Endothelial cell of umbilical vein (primary cell): ENCODE measurements around the gene PDE7B. TPM values are rescaled to one million over a fixed set of nuclear protein-coding genes. Genes with fewer than 3 reads are reported as not detected.

Experiments
- BruUV-seq: library from RNA; stranded (reverse); fragments of 400-500 nt; replicated peaks from 2 replicates; lab custom pipeline; 2021; lab: Mats Ljungman, UMichigan
- CTCF ChIA-PET: fragments of 300-600, 350-600 bp; sonication (Branson Sonifier 250); formaldehyde crosslinking; loops from one replicate; lab custom pipeline; 2021; ENCODE audit warnings: antibody characterized with exemption, inconsistent platforms; lab: Charles Lee
- POLR2A ChIA-PET: fragments of 300-600, 350-600 bp; sonication (Branson Sonifier 250); formaldehyde crosslinking; loops from one replicate; lab custom pipeline; 2021; ENCODE audit warnings: antibody characterized with exemption, inconsistent platforms; lab: Charles Lee
- DNase-seq: peaks from one replicate; pipeline ENCODE4 v3.0.0-alpha.2; 2011; ENCODE audit warnings: low read depth, low spot score
- FAIRE-seq: peaks from 2 replicates; lab custom pipeline; 2011; peaks lifted over from hg19 to GRCh38; lab: Jason Lieb, UNC
- H2AFZ ChIP-seq: 2 replicates; pipeline ENCODE4 v1.6.0; 2012; ENCODE audit warnings: low read depth, low read length, control low read depth, inconsistent platforms
- H3K27ac ChIP-seq: 2 replicates; pipeline ENCODE4 v1.5.1; 2011; ENCODE audit warnings: low read depth, mild to moderate bottlenecking, control low read depth, low read length, moderate library complexity; ENCODE audit not compliant: insufficient read depth
- H3K27me3 ChIP-seq, 2 experiments: 2 replicates each; pipeline versions ENCODE4 v1.6.0 to v1.6.1; 2011; ENCODE audit warnings: low read length in 2 of 2, mixed read lengths in 1 of 2; ENCODE audit not compliant: control insufficient read depth in 2 of 2, insufficient read depth in 2 of 2
- H3K36me3 ChIP-seq, 2 experiments: 2 replicates in 1 of 2; 3 replicates in 1 of 2; pipeline ENCODE4 v1.5.1; 2011; ENCODE audit warnings: low read length in 2 of 2, mild to moderate bottlenecking in 1 of 2, moderate library complexity in 1 of 2; ENCODE audit not compliant: control insufficient read depth in 2 of 2, insufficient read depth in 2 of 2; ENCODE audit errors: extremely low read depth in 1 of 2
- H3K4me1 ChIP-seq: 3 replicates; pipeline ENCODE4 v1.5.1; 2011; ENCODE audit warnings: mild to moderate bottlenecking, low read length; ENCODE audit not compliant: control insufficient read depth, insufficient read depth; ENCODE audit errors: extremely low read depth
- H3K4me2 ChIP-seq: 2 replicates; pipeline ENCODE4 v1.6.1; 2011; ENCODE audit warnings: low read length, control low read depth, mixed read lengths; ENCODE audit not compliant: insufficient read depth
- H3K4me3 ChIP-seq, 3 experiments: fragments of 200-600 bp in 1 of 3; sonication (generic), shearing (Covaris generic) in 1 of 3; replicated peaks in 1 of 3; 2 replicates each; pipeline ENCODE4 v1.5.1; 2011 to 2016; ENCODE audit warnings: control low read depth in 3 of 3, low read length in 3 of 3, mild to moderate bottlenecking in 2 of 3, inconsistent platforms in 1 of 3, low read depth in 1 of 3, moderate library complexity in 1 of 3; ENCODE audit not compliant: insufficient read depth in 1 of 3
- H3K79me2 ChIP-seq: 2 replicates; pipeline ENCODE4 v1.6.0; 2012; ENCODE audit warnings: low read length, inconsistent platforms; ENCODE audit not compliant: control insufficient read depth, insufficient read depth
- H3K9ac ChIP-seq: replicated peaks from 2 replicates; pipeline ENCODE3; 2011; ENCODE audit warnings: low read length, control low read depth; ENCODE audit not compliant: insufficient read depth; ENCODE audit errors: extremely low read depth
- H3K9me1 ChIP-seq: replicated peaks from 3 replicates; pipeline ENCODE4 v1.6.0; 2011; ENCODE audit warnings: mild to moderate bottlenecking, low read length; ENCODE audit not compliant: control insufficient read depth, insufficient read depth; ENCODE audit errors: extremely low read depth
- H3K9me3 ChIP-seq: replicated peaks from 2 replicates; pipeline ENCODE4 v1.5.1; 2012; ENCODE audit warnings: low read length, inconsistent platforms; ENCODE audit not compliant: control insufficient read depth, insufficient read depth
- H4K20me1 ChIP-seq: replicated peaks from 2 replicates; pipeline ENCODE3; 2011; ENCODE audit warnings: mild to moderate bottlenecking, low read length; ENCODE audit not compliant: control insufficient read depth, insufficient read depth; ENCODE audit errors: extremely low read depth
- CTCF ChIP-seq, 2 donors: IDR thresholded peaks; 1 replicate in 1 of 2; 2 replicates in 1 of 2; pipeline ENCODE4 v1.5.1; 2011; ENCODE audit warnings: low read length in 2 of 2, mild to moderate bottlenecking in 2 of 2, moderate library complexity in 2 of 2, control low read depth in 1 of 2, inconsistent platforms in 1 of 2, low read depth in 1 of 2; ENCODE audit not compliant: insufficient read depth in 1 of 2; ENCODE audit errors: extremely low read depth in 1 of 2
- EZH2 ChIP-seq: IDR thresholded peaks from 2 replicates; pipeline ENCODE4 v1.6.1; 2012; ENCODE audit warnings: borderline replicate concordance, low read depth, mild to moderate bottlenecking, moderate library complexity, low read length, inconsistent platforms; ENCODE audit not compliant: severe bottlenecking
- FOS ChIP-seq: IDR thresholded peaks from 2 replicates; pipeline ENCODE4 v1.6.1; 2011; ENCODE audit warnings: mild to moderate bottlenecking, low read length, moderate library complexity, borderline replicate concordance; ENCODE audit not compliant: insufficient read depth
- GATA2 ChIP-seq: IDR thresholded peaks from 2 replicates; pipeline ENCODE4 v1.7.0; 2011; ENCODE audit warnings: low read depth, mild to moderate bottlenecking, moderate library complexity, mixed read lengths, low read length; ENCODE audit not compliant: insufficient read length, insufficient read depth
- JUN ChIP-seq: IDR thresholded peaks from 2 replicates; pipeline ENCODE4 v1.6.1; 2011; ENCODE audit warnings: borderline replicate concordance, low read depth; ENCODE audit not compliant: insufficient read length, insufficient read depth
- MYC ChIP-seq: IDR thresholded peaks from one replicate; pipeline ENCODE4 v1.6.1; 2011; ENCODE audit warnings: mild to moderate bottlenecking, low read depth, low read length
- POLR2A ChIP-seq: IDR thresholded peaks from 2 replicates; pipeline ENCODE4 v1.6.1; 2012; ENCODE audit warnings: low read depth, mild to moderate bottlenecking, control low read depth, low read length
- POLR2AphosphoS5 ChIP-seq: IDR thresholded peaks from 2 replicates; pipeline ENCODE4 v1.6.1; 2012; ENCODE audit warnings: low read depth, mild to moderate bottlenecking, control low read depth, low read length, moderate library complexity; ENCODE audit not compliant: insufficient read depth
- dilution Hi-C: fragments of 300-500 bp; cut with MboI; formaldehyde crosslinking; loops from one replicate; pipeline ENCODE4 v1.15.0; 2019; ENCODE audit warnings: low sequenced_read_pairs; ENCODE audit not compliant: extremely low pct_ligation_motif_present
- intact Hi-C: fragments of 100-400 bp; cut with micrococcal nuclease; formaldehyde crosslinking; loops from one replicate; pipeline ENCODE4 v1.10.0; 2022
- polyA plus RNA-seq, 4 experiments: library from polyadenylated mRNA; depleted of rRNA in 3 of 4; stranded (reverse) in 3 of 4; unstranded in 1 of 4; fragments of >200 nt; gene quantifications; 2 replicates each; pipeline versions ENCODE4 v1.2.1 to v1.2.3, GENCODE V29; 2011 to 2012; ENCODE audit warnings: missing spikeins in 1 of 4
- total RNA-seq: library from RNA; stranded (reverse); gene quantifications from 2 replicates; pipeline ENCODE4 v1.2.3, GENCODE V29; 2021
- TF ChIP-seq, protein P1 (sequence below): IDR thresholded peaks from 2 replicates; pipeline ENCODE4 v1.6.1; 2011; ENCODE audit not compliant: insufficient read depth, insufficient read length

The PDE7B gene
- total and polyA plus RNA-seq, 2 donors (not counting 3 experiments of a cell fraction or from before 2014, with no cell fraction given), result 20.6 to 25.1 TPM

- Histone ChIP-seq H2AFZ (no peak overlapping the region), H4K20me1 (no peaks in the 10 kb centered on the region), H3K36me3 (no peaks in the 10 kb centered on the region), H3K4me2 (no peak overlapping the region), H3K79me2 (no peaks in the 10 kb centered on the region), H3K9ac (no peak overlapping the region), H3K9me3 (no peaks in the 10 kb centered on the region), H3K4me1 (no peaks in the 10 kb centered on the region), H3K4me3 (no peak overlapping the region), H3K9me1 (no peaks in the 10 kb centered on the region), H3K27ac (no peak overlapping the region), H3K27me3 (no peaks in the 10 kb centered on the region)
- no peak for TF ChIP-seq CTCF (IDR thresholded peaks at IDR 0.05; ENCODE audit: extremely low read depth in 1 of 2, insufficient read depth in 1 of 2, low read depth in 1 of 2, low read length in 2 of 2)
- TF ChIP-seq POLR2AphosphoS5, result no peak
- no peak for TF ChIP-seq FOS
- TF ChIP-seq, protein P1, sequence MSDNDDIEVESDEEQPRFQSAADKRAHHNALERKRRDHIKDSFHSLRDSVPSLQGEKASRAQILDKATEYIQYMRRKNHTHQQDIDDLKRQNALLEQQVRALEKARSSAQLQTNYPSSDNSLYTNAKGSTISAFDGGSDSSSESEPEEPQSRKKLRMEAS, result no peak
- TF ChIP-seq EZH2, result no peak
- TF ChIP-seq POLR2A, result no peak
- no peak for TF ChIP-seq JUN
- no peak for TF ChIP-seq GATA2
- no peak for TF ChIP-seq MYC
- no peak for FAIRE-seq
- intact Hi-C loops, result no loop called here
- no peak for DNase-seq
- no TSS peak for BruUV-seq
- POLR2A ChIA-PET, result no interaction called here
- CTCF ChIA-PET, result no interaction called here
- dilution Hi-C loops, result no loop called here
Measured at GRCh38 chr6:135970750-135971149, 119.2 kb downstream of the PDE7B start.
